ENCODE data around the gene C11orf21. TPM values are rescaled to one million over a fixed set of nuclear protein-coding genes. Genes with fewer than 3 reads are reported as not detected.
A peak's percentile ranks its signal among the peaks of the same experiment; 100 is the strongest.

The C11orf21 gene
- polyA plus RNA-seq, 1 experiment, result not detected

GRCh38 chr11:2306877-2307500 lies 5.3 kb upstream of the C11orf21 start:
- Histone ChIP-seq H3K36me3 (ENCODE audit: control insufficient read depth, insufficient read depth, low read length) (no peaks in the 10 kb centered on the region), H3K27me3 (ENCODE audit: control insufficient read depth, insufficient read depth, low read length) (no peaks in the 10 kb centered on the region), H3K4me3 (ENCODE audit: low read depth, low read length) (no peak overlapping the region)
- no peak for TF ChIP-seq CTCF (IDR thresholded peaks at IDR 0.05; ENCODE audit: insufficient read depth, low read depth, low read length)
- DNase-seq (ENCODE audit: low read depth), result no peak
- POLR2A ChIA-PET, result interaction anchor here (0.5 to 1.4 kb wide), 5 partner anchors 71 to 227 kb away, joined by 5 to 16 read pairs (median 8); partner anchors contain the start of genes CD81 and TSSC4
- CTCF ChIA-PET, result interaction anchor here (1.0 to 9.7 kb wide), 19 partner anchors 9 to 585 kb away, joined by 3 to 519 read pairs (median 12); partner anchors contain the start of genes CD81 and TSSC4

GRCh38 chr11:2306452-2306823 lies 4.7 kb upstream of the C11orf21 start:
- CTCF ChIA-PET, result interaction anchor here (0.6 to 9.7 kb wide), 26 partner anchors 9 to 989 kb away, joined by 3 to 519 read pairs (median 11); partner anchors contain the start of genes CD81 and TSSC4

GRCh38 chr11:2305788-2306451 lies 4.2 kb upstream of the C11orf21 start:
- H3K4me3 ChIP-seq (ENCODE audit: low read depth, low read length), result peak overlapping the region; percentile 10
- CTCF ChIA-PET, result interaction anchor here (0.6 to 9.7 kb wide), 33 partner anchors 10 to 989 kb away, joined by 3 to 519 read pairs (median 9); partner anchors contain the start of genes CD81 and TSSC4
- H3K36me3 ChIP-seq (ENCODE audit: control insufficient read depth, insufficient read depth, low read length), result no peaks in the 10 kb centered on the region
- no peaks in the 10 kb centered on the region for H3K27me3 ChIP-seq (ENCODE audit: control insufficient read depth, insufficient read depth, low read length)
- no peak for DNase-seq (ENCODE audit: low read depth)
- TF ChIP-seq CTCF (IDR thresholded peaks at IDR 0.05; ENCODE audit: insufficient read depth, low read depth, low read length), result no peak
- POLR2A ChIA-PET, result interaction anchor here (0.6 to 1.5 kb wide), 7 partner anchors 72 to 228 kb away, joined by 3 to 13 read pairs (median 6); partner anchors contain the start of genes CD81 and TSSC4

More at GRCh38 chr11:2306452-2306823, 4.7 kb upstream of the C11orf21 start:
- Histone ChIP-seq H3K36me3 (ENCODE audit: control insufficient read depth, insufficient read depth, low read length) (no peaks in the 10 kb centered on the region), H3K4me3 (ENCODE audit: low read depth, low read length) (no peak overlapping the region), H3K27me3 (ENCODE audit: control insufficient read depth, insufficient read depth, low read length) (no peaks in the 10 kb centered on the region)
- POLR2A ChIA-PET, result interaction anchor here (0.6 to 1.4 kb wide), 6 partner anchors 71 to 228 kb away, joined by 5 to 16 read pairs (median 8); partner anchors contain the start of genes CD81 and TSSC4
- peak; percentile 53 for DNase-seq (ENCODE audit: low read depth)
- no peak for TF ChIP-seq CTCF (IDR thresholded peaks at IDR 0.05; ENCODE audit: insufficient read depth, low read depth, low read length)

GRCh38 chr11:2305140-2305778 lies 3.5 kb upstream of the C11orf21 start:
- ChIA-PET POLR2A (interaction anchor here (1.0 to 1.5 kb wide), 2 partner anchors 96 to 114 kb away, joined by 3 to 6 read pairs; partner anchors contain the start of gene TSSC4), CTCF (interaction anchor here (0.6 to 9.7 kb wide), 39 partner anchors 8 to 587 kb away, joined by 3 to 519 read pairs (median 8); partner anchors contain the start of genes CD81 and TSSC4)
- H3K4me3 ChIP-seq (ENCODE audit: low read depth, low read length), result no peak overlapping the region
- DNase-seq (ENCODE audit: low read depth), result no peak
- TF ChIP-seq CTCF (IDR thresholded peaks at IDR 0.05; ENCODE audit: insufficient read depth, low read depth, low read length), result peak; percentile 97
- no peaks in the 10 kb centered on the region for H3K36me3 ChIP-seq (ENCODE audit: control insufficient read depth, insufficient read depth, low read length)
- H3K27me3 ChIP-seq (ENCODE audit: control insufficient read depth, insufficient read depth, low read length), result no peaks in the 10 kb centered on the region
